ENCODE results near the gene TLN1. TPM values are rescaled to one million over a fixed set of nuclear protein-coding genes. Genes with fewer than 3 reads are reported as not detected.

Gene TLN1
- total and polyA plus RNA-seq, 10 of the 15 experiments (the other 5 are each of a cell fraction or from before 2014, with no cell fraction given) = 11.6 to 305 (median 71.9) TPM

DNA sequence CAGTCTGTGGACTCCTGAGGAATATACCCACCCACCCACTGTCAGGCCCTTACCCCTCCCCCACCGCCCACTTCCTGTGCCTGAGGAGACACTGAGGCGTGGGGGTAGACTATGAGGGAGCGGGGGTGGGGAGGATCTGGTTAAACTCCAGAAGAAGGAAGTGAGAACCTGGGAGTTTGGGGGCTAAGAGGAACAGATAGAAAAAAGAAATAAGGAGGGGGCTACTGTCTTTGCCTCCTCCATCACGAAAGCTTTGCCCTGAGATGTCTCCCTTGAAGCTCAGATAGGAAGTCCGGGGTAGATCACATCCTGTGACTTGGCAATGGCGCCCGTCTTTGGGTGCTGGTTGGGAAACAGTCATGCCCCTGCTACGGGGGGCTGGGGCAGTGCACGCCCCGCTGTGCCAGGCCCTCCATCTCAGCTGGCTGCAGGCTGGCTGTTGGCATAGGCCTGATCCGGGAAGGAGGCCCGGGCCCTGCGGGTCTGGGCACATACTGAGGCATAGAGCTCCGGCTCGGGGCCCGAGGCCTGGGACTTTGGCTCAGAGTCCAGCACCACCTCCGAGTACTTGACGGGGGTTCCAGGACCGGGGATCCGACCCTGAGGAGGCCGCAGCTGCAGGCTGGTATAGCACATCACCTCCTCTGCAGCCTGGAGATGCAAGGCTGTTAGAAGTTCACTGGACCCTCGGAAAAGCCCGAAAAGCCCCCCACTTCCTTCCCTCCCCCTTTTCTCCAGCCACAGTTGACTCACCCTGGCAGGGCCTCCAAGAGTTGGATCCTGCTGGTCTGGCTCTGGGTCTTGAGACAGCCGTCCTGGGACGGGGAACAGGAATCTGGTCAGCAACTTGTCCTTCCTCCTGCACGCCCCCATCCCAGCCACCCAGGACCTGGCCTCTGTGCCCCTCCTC, 82.3 kb downstream of the TLN1 start:
- Histone ChIP-seq H3K27ac (ENCODE audit: control insufficient read depth, insufficient read depth) (peak overlapping the region; percentile 93), H3K79me2 (ENCODE audit: control insufficient read depth, insufficient read depth, low read length) (peaks cover 20% of the 10 kb centered on the region), H2AFZ (ENCODE audit: control insufficient read depth, low read depth, low read length) (peak overlapping the region; percentile 77), H3K4me3 (peak overlapping the region; percentile 100), H3K4me1 (ENCODE audit: control insufficient read depth, insufficient read depth, low read length) (peaks cover 31% of the 10 kb centered on the region), H3K4me2 (ENCODE audit: control insufficient read depth, insufficient read depth) (peak overlapping the region; percentile 93), H4K20me1 (ENCODE audit: control insufficient read depth, insufficient read depth) (no peaks in the 10 kb centered on the region), H3K9me3 (replicated peaks; ENCODE audit: control insufficient read depth, insufficient read depth, low read length) (no peaks in the 10 kb centered on the region), H3K9ac (ENCODE audit: control insufficient read depth, insufficient read depth, low read length) (peak overlapping the region; percentile 89), H3K36me3 (ENCODE audit: control insufficient read depth in 2 of 2, insufficient read depth in 2 of 2, low read length in 1 of 2) (no peaks in the 10 kb centered on the region), H3K27me3 (replicated peaks in 1 of 2; ENCODE audit: control insufficient read depth in 2 of 2, insufficient read depth in 2 of 2, low read length in 1 of 2) (no peaks in the 10 kb centered on the region)
- in situ Hi-C loops (cut with MboI) = no loop called here
- no peak for DNase-seq (ENCODE audit: low read depth, low spot score)
- ChIA-PET SMC1A (ENCODE audit: uncharacterized antibody, unreplicated experiment) (interaction anchor here (0.8 to 7.7 kb wide), 10 partner anchors 10 to 80 kb away, joined by 3 to 114 read pairs (median 33); partner anchors contain the start of genes ARHGEF39, CCDC107, CREB3 and RMRP), CTCF (interaction anchor here (0.9 to 8.8 kb wide), 11 partner anchors 7 to 129 kb away, joined by 3 to 139 read pairs (median 53); partner anchors contain the start of genes ARHGEF39, CCDC107, CD72 and CREB3), RAD21 (ENCODE audit: unreplicated experiment) (interaction anchor here (0.5 to 9.6 kb wide), 9 partner anchors 8 to 99 kb away, joined by 3 to 133 read pairs (median 15); partner anchors contain the start of genes ARHGEF39, CCDC107, CREB3 and RMRP), POLR2A (interaction anchor here (1.0 to 11.1 kb wide), 6 partner anchors 11 to 80 kb away, joined by 3 to 163 read pairs (median 46); partner anchors contain the start of genes ARHGEF39, CCDC107, CD72 and CREB3)
- peak; percentile 24 for ATAC-seq
- TSS peak; percentile 78 for BruUV-seq (replicated peaks)
- under 1% methylated on average over 26 of the region's 26 CpGs for WGBS (ENCODE audit: insufficient coverage, insufficient replicate concordance, low lambda C conversion rate, missing lambda C conversion rate)
- FAIRE-seq = no peak
- intact Hi-C loops (cut with micrococcal nuclease; ENCODE audit: unreplicated experiment) = loop anchor here (10.0 kb wide), 1 partner anchor 175 kb away; the partner anchor contains the start of genes FAM221B and TMEM8B
- TF ChIP-seq, protein P1, sequence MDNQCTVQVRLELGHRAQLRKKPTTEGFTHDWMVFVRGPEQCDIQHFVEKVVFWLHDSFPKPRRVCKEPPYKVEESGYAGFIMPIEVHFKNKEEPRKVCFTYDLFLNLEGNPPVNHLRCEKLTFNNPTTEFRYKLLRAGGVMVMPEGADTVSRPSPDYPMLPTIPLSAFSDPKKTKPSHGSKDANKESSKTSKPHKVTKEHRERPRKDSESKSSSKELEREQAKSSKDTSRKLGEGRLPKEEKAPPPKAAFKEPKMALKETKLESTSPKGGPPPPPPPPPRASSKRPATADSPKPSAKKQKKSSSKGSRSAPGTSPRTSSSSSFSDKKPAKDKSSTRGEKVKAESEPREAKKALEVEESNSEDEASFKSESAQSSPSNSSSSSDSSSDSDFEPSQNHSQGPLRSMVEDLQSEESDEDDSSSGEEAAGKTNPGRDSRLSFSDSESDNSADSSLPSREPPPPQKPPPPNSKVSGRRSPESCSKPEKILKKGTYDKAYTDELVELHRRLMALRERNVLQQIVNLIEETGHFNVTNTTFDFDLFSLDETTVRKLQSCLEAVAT (IDR thresholded peaks at IDR 0.05) = no peak; the same call in 1 of the 2 replicates
- TF ChIP-seq KAT2A (conservative IDR thresholded peaks at IDR 0.05; ENCODE audit: control insufficient read depth, low read depth, low read length) = no peak
- peak; percentile 65; the same call in 1 of the 2 replicates for TF ChIP-seq CHD2 (IDR thresholded peaks at IDR 0.05; ENCODE audit: borderline replicate concordance, low read depth, low read length)
- 0 out of 2 replicates have a peak, but pooled peaks have one; percentile 24 for TF ChIP-seq BACH1 (IDR thresholded peaks at IDR 0.05; ENCODE audit: borderline replicate concordance)
- TF ChIP-seq SIN3A (IDR thresholded peaks at IDR 0.05; ENCODE audit: low read depth, low read length) = no peak
- 0 out of 2 replicates have a peak, but pooled peaks have one; percentile 31 for TF ChIP-seq NBN (IDR thresholded peaks at IDR 0.05)
- TF ChIP-seq ZSCAN29 (IDR thresholded peaks at IDR 0.05) = no peak
- TF ChIP-seq IKZF2 (IDR thresholded peaks at IDR 0.05) = peak; percentile 48 to 74; a peak in 3 of 4 replicates
- TF ChIP-seq, protein P2, sequence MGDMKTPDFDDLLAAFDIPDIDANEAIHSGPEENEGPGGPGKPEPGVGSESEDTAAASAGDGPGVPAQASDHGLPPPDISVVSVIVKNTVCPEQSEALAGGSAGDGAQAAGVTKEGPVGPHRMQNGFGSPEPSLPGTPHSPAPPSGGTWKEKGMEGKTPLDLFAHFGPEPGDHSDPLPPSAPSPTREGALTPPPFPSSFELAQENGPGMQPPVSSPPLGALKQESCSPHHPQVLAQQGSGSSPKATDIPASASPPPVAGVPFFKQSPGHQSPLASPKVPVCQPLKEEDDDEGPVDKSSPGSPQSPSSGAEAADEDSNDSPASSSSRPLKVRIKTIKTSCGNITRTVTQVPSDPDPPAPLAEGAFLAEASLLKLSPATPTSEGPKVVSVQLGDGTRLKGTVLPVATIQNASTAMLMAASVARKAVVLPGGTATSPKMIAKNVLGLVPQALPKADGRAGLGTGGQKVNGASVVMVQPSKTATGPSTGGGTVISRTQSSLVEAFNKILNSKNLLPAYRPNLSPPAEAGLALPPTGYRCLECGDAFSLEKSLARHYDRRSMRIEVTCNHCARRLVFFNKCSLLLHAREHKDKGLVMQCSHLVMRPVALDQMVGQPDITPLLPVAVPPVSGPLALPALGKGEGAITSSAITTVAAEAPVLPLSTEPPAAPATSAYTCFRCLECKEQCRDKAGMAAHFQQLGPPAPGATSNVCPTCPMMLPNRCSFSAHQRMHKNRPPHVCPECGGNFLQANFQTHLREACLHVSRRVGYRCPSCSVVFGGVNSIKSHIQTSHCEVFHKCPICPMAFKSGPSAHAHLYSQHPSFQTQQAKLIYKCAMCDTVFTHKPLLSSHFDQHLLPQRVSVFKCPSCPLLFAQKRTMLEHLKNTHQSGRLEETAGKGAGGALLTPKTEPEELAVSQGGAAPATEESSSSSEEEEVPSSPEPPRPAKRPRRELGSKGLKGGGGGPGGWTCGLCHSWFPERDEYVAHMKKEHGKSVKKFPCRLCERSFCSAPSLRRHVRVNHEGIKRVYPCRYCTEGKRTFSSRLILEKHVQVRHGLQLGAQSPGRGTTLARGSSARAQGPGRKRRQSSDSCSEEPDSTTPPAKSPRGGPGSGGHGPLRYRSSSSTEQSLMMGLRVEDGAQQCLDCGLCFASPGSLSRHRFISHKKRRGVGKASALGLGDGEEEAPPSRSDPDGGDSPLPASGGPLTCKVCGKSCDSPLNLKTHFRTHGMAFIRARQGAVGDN (IDR thresholded peaks at IDR 0.05) = peak; percentile 86
- no peak for TF ChIP-seq EZH2 (IDR thresholded peaks at IDR 0.05; ENCODE audit: borderline replicate concordance, control insufficient read depth, low read depth, low read length)
- no peak for TF ChIP-seq ZNF592 (IDR thresholded peaks at IDR 0.05)
